ENCODE results near the gene CHST8.

DNA sequence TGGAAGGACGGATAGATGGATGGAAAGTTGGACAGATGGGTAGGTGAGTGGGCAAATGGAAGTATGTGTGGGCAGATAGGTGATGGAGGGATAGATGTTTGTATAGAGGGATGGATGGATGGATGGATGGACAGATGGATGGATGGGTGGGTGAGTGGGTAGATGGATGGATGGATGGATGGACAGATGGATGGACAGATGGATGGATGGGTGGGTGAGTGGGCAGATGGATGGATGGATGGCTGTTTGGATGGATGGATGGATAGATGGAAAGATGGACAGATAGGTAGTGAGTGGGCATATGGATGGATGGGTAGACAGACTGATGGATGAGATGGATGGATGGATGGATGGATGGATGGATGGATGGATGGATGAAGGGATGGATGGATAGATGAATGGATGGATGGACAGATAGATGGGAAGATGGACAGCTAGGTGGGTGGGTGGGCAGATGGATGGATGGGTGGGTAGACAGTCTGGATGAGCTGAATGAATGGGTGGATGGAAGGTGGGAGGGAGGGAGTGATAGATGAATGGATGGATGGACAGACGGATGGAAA lies 100.1 kb downstream of the CHST8 start:
- TF ChIP-seq POLR2A (IDR thresholded peaks at IDR 0.05): no peak
- TF ChIP-seq, protein P1, sequence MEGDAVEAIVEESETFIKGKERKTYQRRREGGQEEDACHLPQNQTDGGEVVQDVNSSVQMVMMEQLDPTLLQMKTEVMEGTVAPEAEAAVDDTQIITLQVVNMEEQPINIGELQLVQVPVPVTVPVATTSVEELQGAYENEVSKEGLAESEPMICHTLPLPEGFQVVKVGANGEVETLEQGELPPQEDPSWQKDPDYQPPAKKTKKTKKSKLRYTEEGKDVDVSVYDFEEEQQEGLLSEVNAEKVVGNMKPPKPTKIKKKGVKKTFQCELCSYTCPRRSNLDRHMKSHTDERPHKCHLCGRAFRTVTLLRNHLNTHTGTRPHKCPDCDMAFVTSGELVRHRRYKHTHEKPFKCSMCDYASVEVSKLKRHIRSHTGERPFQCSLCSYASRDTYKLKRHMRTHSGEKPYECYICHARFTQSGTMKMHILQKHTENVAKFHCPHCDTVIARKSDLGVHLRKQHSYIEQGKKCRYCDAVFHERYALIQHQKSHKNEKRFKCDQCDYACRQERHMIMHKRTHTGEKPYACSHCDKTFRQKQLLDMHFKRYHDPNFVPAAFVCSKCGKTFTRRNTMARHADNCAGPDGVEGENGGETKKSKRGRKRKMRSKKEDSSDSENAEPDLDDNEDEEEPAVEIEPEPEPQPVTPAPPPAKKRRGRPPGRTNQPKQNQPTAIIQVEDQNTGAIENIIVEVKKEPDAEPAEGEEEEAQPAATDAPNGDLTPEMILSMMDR (IDR thresholded peaks at IDR 0.05): no peak
